NT2/D1 (cell line): ENCODE data around the gene PDSS1.
"Not testable (repeated sequence)": the region's sequence is repeated elsewhere in the genome, so short reads cannot be mapped to it uniquely, and the experiment has no call there.

ENCODE experiments used
- SUZ12 ChIP-seq: IDR thresholded peaks from 2 replicates; pipeline ENCODE4 v1.6.1; 2011; ENCODE audit not compliant: insufficient read length, insufficient read depth; ENCODE audit errors: extremely low read depth
- YY1 ChIP-seq: IDR thresholded peaks from 2 replicates; pipeline ENCODE4 v1.6.1; 2011; ENCODE audit not compliant: insufficient read length, insufficient read depth
- ZNF274 ChIP-seq: IDR thresholded peaks from 2 replicates; pipeline ENCODE4 v1.6.1; 2011; ENCODE audit warnings: mild to moderate bottlenecking, low read depth, low read length

GRCh38 chr10:26681971-26682370 lies 15.5 kb upstream of the PDSS1 start:
- not testable (repeated sequence) for TF ChIP-seq YY1, ZNF274, SUZ12
